GM18499 (cell line): ENCODE data around the gene PRR36.

Experiments
- ATAC-seq: cut with Tn5 transposase; IDR thresholded peaks from one replicate; pipeline ENCODE4 v1.9.1; 2021; ENCODE audit warnings: moderate number of reproducible peaks; ENCODE audit not compliant: insufficient read depth, unreplicated experiment

Gene PRR36

GRCh38 chr19:7823686-7824301 is 50.4 kb downstream of the PRR36 start:
- ATAC-seq = no peak

GRCh38 chr19:7822910-7823515 is 51.2 kb downstream of the PRR36 start:
- ATAC-seq = no peak

GRCh38 chr19:7820588-7820987 is 53.6 kb downstream of the PRR36 start:
- no peak for ATAC-seq

- ATAC-seq = no peak
These were observed 54.9 kb downstream of the PRR36 start for GRCh38 chr19:7819337-7819736.

GRCh38 chr19:7818806-7819205 is 55.4 kb downstream of the PRR36 start:
- ATAC-seq = no peak
